H1 (cell line): Measurements from ENCODE around the gene PLSCR3. TPM values are rescaled to one million over a fixed set of nuclear protein-coding genes. Genes with fewer than 3 reads are reported as not detected.

Experiments
- CTCF ChIA-PET: fragments of 300-600 bp; sonication (Branson Sonifier 250); formaldehyde crosslinking; loops from one replicate; lab custom pipeline; 2021; ENCODE audit not compliant: partially characterized antibody; lab: Charles Lee
- POLR2A ChIA-PET: fragments of 300-600 bp; sonication (Branson Sonifier 250); formaldehyde crosslinking; loops from one replicate; lab custom pipeline; 2021; ENCODE audit warnings: inconsistent platforms; ENCODE audit not compliant: partially characterized antibody; lab: Charles Lee
- DNase-seq, 2 experiments: peaks; one replicate each; pipeline versions ENCODE4 v3.0.0 to v3.0.0-alpha.2; 2010 to 2022; ENCODE audit warnings: low spot score in 2 of 2, low read depth in 1 of 2, mixed read lengths in 1 of 2
- FAIRE-seq: peaks from 2 replicates; lab custom pipeline; 2011; peaks lifted over from hg19 to GRCh38; lab: Jason Lieb, UNC
- H2AFZ ChIP-seq: 2 replicates; pipeline ENCODE4 v1.8.1; 2012; ENCODE audit warnings: low read length, inconsistent platforms
- H2AK5ac ChIP-seq: 2 replicates; pipeline ENCODE4 v1.6.1; 2013; ENCODE audit warnings: low read depth, low read length
- H2BK120ac ChIP-seq: replicated peaks from 2 replicates; pipeline ENCODE3; 2013; ENCODE audit warnings: low read depth, low read length, inconsistent platforms
- H2BK12ac ChIP-seq: 2 replicates; pipeline ENCODE4 v1.6.1; 2013; ENCODE audit warnings: low read depth, low read length
- H2BK15ac ChIP-seq: 2 replicates; pipeline ENCODE4 v1.6.1; 2013; ENCODE audit warnings: low read length
- H2BK20ac ChIP-seq: 2 replicates; pipeline ENCODE4 v1.6.1; 2013; ENCODE audit warnings: low read length
- H2BK5ac ChIP-seq: 2 replicates; pipeline ENCODE4 v1.6.1; 2013; ENCODE audit warnings: low read depth, low read length
- H3K14ac ChIP-seq: 2 replicates; pipeline ENCODE4 v1.6.1; 2013; ENCODE audit warnings: inconsistent platforms; ENCODE audit not compliant: insufficient read length
- H3K18ac ChIP-seq: 2 replicates; pipeline ENCODE4 v1.6.1; 2013; ENCODE audit warnings: low read length; ENCODE audit errors: extremely low read depth
- H3K23ac ChIP-seq: 2 replicates; pipeline ENCODE4 v1.6.1; 2013; ENCODE audit warnings: inconsistent platforms; ENCODE audit not compliant: insufficient read length
- H3K23me2 ChIP-seq: 2 replicates; pipeline ENCODE4 v1.6.1; 2013; ENCODE audit warnings: low read depth, low read length
- H3K27ac ChIP-seq: 2 replicates; pipeline ENCODE4 v1.6.1; 2011; ENCODE audit warnings: low read depth, low read length, inconsistent platforms
- H3K27me3 ChIP-seq, 4 experiments: replicated peaks in 1 of 4; 1 replicate in 1 of 4; 2 replicates in 3 of 4; pipeline versions ENCODE4 v1.6.1 to v1.8.1; 2011 to 2013; ENCODE audit warnings: low read length in 3 of 4, mild to moderate bottlenecking in 3 of 4, inconsistent platforms in 2 of 4, mixed read lengths in 2 of 4, moderate library complexity in 1 of 4; ENCODE audit not compliant: control insufficient read depth in 3 of 4, insufficient read depth in 3 of 4; ENCODE audit errors: extremely low read depth in 1 of 4
- H3K36me3 ChIP-seq, 4 experiments: 2 replicates each; pipeline versions ENCODE4 v1.6.1 to v1.8.1; 2011 to 2013; ENCODE audit warnings: mild to moderate bottlenecking in 4 of 4, low read length in 3 of 4, moderate library complexity in 2 of 4, control low read depth in 1 of 4, inconsistent platforms in 1 of 4; ENCODE audit not compliant: insufficient read depth in 4 of 4, control insufficient read depth in 2 of 4
- H3K4ac ChIP-seq: replicated peaks from 2 replicates; pipeline ENCODE3; 2013; ENCODE audit warnings: low read length, low read depth, mixed read lengths, inconsistent platforms; ENCODE audit not compliant: insufficient read length
- H3K4me1 ChIP-seq, 4 experiments: replicated peaks in 1 of 4; 1 replicate in 1 of 4; 2 replicates in 3 of 4; pipeline versions ENCODE4 v1.6.1 to v1.8.1; 2011 to 2013; ENCODE audit warnings: low read length in 3 of 4, inconsistent platforms in 2 of 4, mixed read lengths in 1 of 4; ENCODE audit not compliant: insufficient read depth in 4 of 4, control insufficient read depth in 3 of 4
- H3K4me2 ChIP-seq, 2 experiments: 2 replicates each; pipeline versions ENCODE4 v1.6.1 to v1.8.1; 2011 to 2013; ENCODE audit warnings: low read depth in 2 of 2, low read length in 2 of 2, control low read depth in 1 of 2, inconsistent platforms in 1 of 2, mild to moderate bottlenecking in 1 of 2; ENCODE audit not compliant: insufficient read depth in 1 of 2
- H3K4me3 ChIP-seq, 4 experiments: fragments of 200-600, 300-600 bp in 1 of 4; sonication (generic), shearing (Covaris generic), sonication (Bioruptor Twin) in 1 of 4; 2 replicates each; pipeline versions ENCODE4 v1.5.1 to v1.8.1; 2011 to 2016; ENCODE audit warnings: low read length in 4 of 4, low read depth in 3 of 4, control low read depth in 2 of 4, inconsistent platforms in 2 of 4, mild to moderate bottlenecking in 2 of 4, mixed read lengths in 1 of 4, moderate library complexity in 1 of 4; ENCODE audit not compliant: insufficient read depth in 2 of 4; ENCODE audit errors: extremely low read depth in 1 of 4
- H3K56ac ChIP-seq: replicated peaks from 2 replicates; pipeline ENCODE3; 2013; ENCODE audit warnings: low read depth, mild to moderate bottlenecking, mixed read lengths, low read length, inconsistent platforms; ENCODE audit not compliant: insufficient read length
- H3K79me1 ChIP-seq: 2 replicates; pipeline ENCODE4 v1.6.1; 2013; ENCODE audit warnings: low read depth, low read length, control low read depth
- H3K79me2 ChIP-seq, 2 experiments: 2 replicates each; pipeline versions ENCODE4 v1.6.1 to v1.8.1; 2012 to 2013; ENCODE audit warnings: low read length in 2 of 2, mild to moderate bottlenecking in 2 of 2, inconsistent platforms in 1 of 2; ENCODE audit not compliant: insufficient read depth in 2 of 2, control insufficient read depth in 1 of 2
- H3K9ac ChIP-seq, 4 experiments: replicated peaks in 1 of 4; 1 replicate in 1 of 4; 2 replicates in 3 of 4; pipeline versions ENCODE4 v1.6.1 to v1.8.1; 2011 to 2013; ENCODE audit warnings: low read depth in 3 of 4, low read length in 3 of 4, control low read depth in 2 of 4, mild to moderate bottlenecking in 2 of 4, moderate library complexity in 2 of 4, inconsistent platforms in 1 of 4; ENCODE audit errors: extremely low read depth in 1 of 4
- H3K9me3 ChIP-seq, 2 experiments: 2 replicates each; pipeline versions ENCODE4 v1.6.1 to v1.8.1; 2012 to 2013; ENCODE audit warnings: mild to moderate bottlenecking in 2 of 2, moderate library complexity in 2 of 2, control low read depth in 1 of 2, inconsistent platforms in 1 of 2, low read depth in 1 of 2, low read length in 1 of 2, mixed read lengths in 1 of 2; ENCODE audit not compliant: insufficient read depth in 2 of 2
- H4K20me1 ChIP-seq, 2 experiments: replicated peaks in 1 of 2; 2 replicates each; pipeline versions ENCODE3 to v1.8.1; 2011 to 2013; ENCODE audit warnings: inconsistent platforms in 2 of 2, low read length in 2 of 2, mild to moderate bottlenecking in 1 of 2; ENCODE audit not compliant: insufficient read depth in 2 of 2, control insufficient read depth in 1 of 2
- H4K5ac ChIP-seq: 2 replicates; pipeline ENCODE4 v1.6.1; 2013; ENCODE audit warnings: low read length, low read depth, mixed read lengths, inconsistent platforms; ENCODE audit not compliant: insufficient read length
- H4K8ac ChIP-seq: 2 replicates; pipeline ENCODE4 v1.8.0; 2013; ENCODE audit warnings: mild to moderate bottlenecking, moderate library complexity, low read length, inconsistent platforms; ENCODE audit not compliant: insufficient read depth; ENCODE audit errors: extremely low read depth
- H4K91ac ChIP-seq: replicated peaks from 2 replicates; pipeline ENCODE3; 2013; ENCODE audit warnings: low read length, mixed read lengths, inconsistent platforms; ENCODE audit not compliant: insufficient read length
- BACH1 ChIP-seq: IDR thresholded peaks from 2 replicates; pipeline ENCODE4 v1.6.1; 2012; ENCODE audit warnings: low read length, improper control_type of control experiment
- BCL11A ChIP-seq, 2 experiments: IDR thresholded peaks; one replicate each; pipeline ENCODE4 v1.6.1; 2011; ENCODE audit warnings: low read depth in 2 of 2, low read length in 2 of 2, mild to moderate bottlenecking in 2 of 2
- CHD1 ChIP-seq: IDR thresholded peaks from 2 replicates; pipeline ENCODE4 v1.6.1; 2012; ENCODE audit warnings: low read depth, low read length, improper control_type of control experiment
- FOSL1 ChIP-seq: IDR thresholded peaks from 2 replicates; pipeline ENCODE4 v1.6.1; 2011; ENCODE audit warnings: mild to moderate bottlenecking, low read depth, low read length, moderate library complexity; ENCODE audit not compliant: insufficient read depth
- GABPA ChIP-seq: IDR thresholded peaks from 2 replicates; pipeline ENCODE4 v1.6.1; 2011; ENCODE audit warnings: mild to moderate bottlenecking, low read length, moderate library complexity, borderline replicate concordance; ENCODE audit not compliant: insufficient read depth
- HDAC6 ChIP-seq: IDR thresholded peaks from one replicate; pipeline ENCODE4 v1.7.1; 2012; ENCODE audit warnings: low read depth, mild to moderate bottlenecking, inconsistent platforms, low read length, moderate library complexity
- JUND ChIP-seq: IDR thresholded peaks from 2 replicates; pipeline ENCODE4 v1.6.1; 2011; ENCODE audit warnings: mild to moderate bottlenecking, improper control_type of control experiment, low read length
- KDM5A ChIP-seq: fragments of 200-600 bp; IDR thresholded peaks from 2 replicates; pipeline ENCODE4 v1.7.1; 2012; ENCODE audit warnings: mild to moderate bottlenecking, low read length, inconsistent platforms, mixed read lengths
- NANOG ChIP-seq: IDR thresholded peaks from 2 replicates; pipeline ENCODE4 v1.6.1; 2011; ENCODE audit warnings: low read length, low read depth, mild to moderate bottlenecking, inconsistent platforms; ENCODE audit not compliant: insufficient read depth, poor library complexity, severe bottlenecking
- RBBP5 ChIP-seq: IDR thresholded peaks from 2 replicates; pipeline ENCODE4 v1.7.1; 2012; ENCODE audit warnings: low read depth, mild to moderate bottlenecking, inconsistent platforms, low read length, moderate library complexity, borderline replicate concordance
- RXRA ChIP-seq: IDR thresholded peaks from 2 replicates; pipeline ENCODE4 v1.6.1; 2011; ENCODE audit warnings: low read depth, mild to moderate bottlenecking, low read length, moderate library complexity; ENCODE audit not compliant: insufficient read depth
- SUZ12 ChIP-seq: fragments of 200-600 bp; sonication (generic); IDR thresholded peaks from 2 replicates; pipeline ENCODE4 v1.6.1; 2012; ENCODE audit warnings: mild to moderate bottlenecking, inconsistent platforms, low read length, moderate library complexity, mixed read lengths
- WGBS, 2 experiments: shearing (Covaris generic) in 1 of 2; methylation state at CpG; one replicate each; pipeline versions ENCODE4 v1.1.6 to v1.1.7; 2013 to 2015; ENCODE audit warnings: low lambda C conversion rate in 2 of 2, mixed read lengths in 2 of 2, inconsistent platforms in 1 of 2, low coverage in 1 of 2, missing lambda C conversion rate in 1 of 2; ENCODE audit not compliant: insufficient replicate concordance in 2 of 2, insufficient coverage in 1 of 2, insufficient read length in 1 of 2; ENCODE audit errors: extremely low coverage in 1 of 2, missing lambda C conversion rate in 1 of 2; 5-methylcytosine and 5-hydroxymethylcytosine counted together
- polyA plus RNA-seq, 7 experiments: library from polyadenylated mRNA; depleted of rRNA in 3 of 7; stranded (reverse) in 5 of 7; unstranded in 2 of 7; fragments of >200 nt in 5 of 7; fragments of 200-250 nt in 2 of 7; gene quantifications; 1 replicate in 5 of 7; 2 replicates in 1 of 7; 4 replicates in 1 of 7; pipeline versions ENCODE4 v1.2.1 to v1.2.3, GENCODE V29; 2011 to 2013; ENCODE audit warnings: missing spikeins in 2 of 7, mixed read lengths in 2 of 7
- total RNA-seq: library from RNA; stranded (reverse); fragmentation: NEBNext Ultra II Directional; extraction: Animal tissue kit (Norgen Biotek cat#: 25700); gene quantifications from 2 replicates; pipeline ENCODE4 v1.2.1, GENCODE V29; 2021

Gene PLSCR3
- total and polyA plus RNA-seq, 2 of the 8 experiments (the other 6 are each of a cell fraction or from before 2014, with no cell fraction given), result 36.1 to 38.7 TPM

- Histone ChIP-seq H2BK12ac (peak overlapping the region; percentile 6; the same call in 1 of the 2 replicates), H3K23me2 (no peaks in the 10 kb centered on the region), H2BK20ac (no peak overlapping the region), H3K79me2 (no peaks in the 10 kb centered on the region), H3K4me3 (no peak overlapping the region), H2AK5ac (no peak overlapping the region), H4K8ac (no peak overlapping the region), H2BK5ac (no peak overlapping the region), H3K36me3 (no peaks in the 10 kb centered on the region), H3K14ac (no peak overlapping the region), H3K4me1 (no peaks in the 10 kb centered on the region; a peak in 1 of 7 replicates), H3K27ac (no peak overlapping the region), H3K9me3 (no peaks in the 10 kb centered on the region), H4K20me1 (peaks cover 0 to 3% of the 10 kb centered on the region in 2 experiments), H3K18ac (no peak overlapping the region), H3K23ac (no peak overlapping the region), H3K4me2 (no peak overlapping the region), H4K91ac (no peak overlapping the region), H2AFZ (no peak overlapping the region), H3K4ac (no peak overlapping the region), H3K9ac (no peak overlapping the region), H2BK15ac (no peak overlapping the region), H3K27me3 (no peaks in the 10 kb centered on the region; a peak in 1 of 7 replicates), H3K79me1 (no peaks in the 10 kb centered on the region), H4K5ac (no peak overlapping the region), H2BK120ac (no peak overlapping the region), H3K56ac (no peak overlapping the region)
- FAIRE-seq, result no peak
- no peak for DNase-seq
- CTCF ChIA-PET, result interaction anchor here (0.7 to 3.3 kb wide), 5 partner anchors 9 to 133 kb away, joined by 3 to 17 read pairs (median 4); partner anchors contain the start of gene TMEM102
- POLR2A ChIA-PET, result interaction anchor here (0.6 to 2.0 kb wide), 6 partner anchors 11 to 66 kb away, joined by 3 to 6 read pairs (median 4); partner anchors contain the start of gene TMEM256
- 91% methylated on average over 7 of the region's 7 CpGs; no CpG with 5 or more reads in 1 of the 2 experiments for WGBS, 2 experiments
- no peak for TF ChIP-seq RBBP5
- no peak for TF ChIP-seq RXRA
- no peak for TF ChIP-seq FOSL1
- TF ChIP-seq SUZ12, result no peak
- no peak for TF ChIP-seq NANOG
- no peak for TF ChIP-seq BACH1
- no peak for TF ChIP-seq CHD1
- TF ChIP-seq BCL11A (IDR thresholded peaks at IDR 0.05; ENCODE audit: low read depth in 2 of 2, low read length in 2 of 2), result no peak
- no peak for TF ChIP-seq KDM5A
- no peak for TF ChIP-seq HDAC6
- no peak for TF ChIP-seq GABPA
- TF ChIP-seq JUND, result no peak
These were observed 33.2 kb upstream of the PLSCR3 start for GRCh38 chr17:7427549-7427948.
